Measurements from ENCODE around the gene MLEC. TPM values are rescaled to one million over a fixed set of nuclear protein-coding genes. Genes with fewer than 3 reads are reported as not detected.
"Not testable (repeated sequence)": the region's sequence is repeated elsewhere in the genome, so short reads cannot be mapped to it uniquely, and the experiment has no call there.

MLEC gene
- polyA plus RNA-seq, 4 donors, result 119 to 199 (median 153) TPM

DNA sequence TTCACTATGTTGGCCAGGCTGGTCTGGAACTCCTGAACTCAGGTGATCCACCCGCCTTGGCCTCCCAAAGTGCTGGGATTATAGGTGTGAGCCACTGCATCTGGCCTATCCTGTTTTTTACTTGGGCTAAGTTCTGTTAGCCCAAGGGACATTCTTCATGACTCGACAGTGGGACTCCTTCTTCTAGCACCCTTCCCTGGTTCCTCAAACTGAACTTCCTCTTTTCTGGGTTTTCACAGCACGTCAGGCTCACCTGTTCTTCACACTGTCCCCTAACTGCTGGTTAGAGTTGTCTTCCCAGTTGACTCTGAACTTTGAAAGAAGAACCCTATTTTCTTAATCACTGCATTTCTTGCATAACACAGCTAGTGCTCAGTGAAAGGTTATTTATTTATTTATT is 24.1 kb upstream of the MLEC start:
- DNase-seq (ENCODE audit: low read depth in 4 of 4, low spot score in 3 of 4), result no peak

DNA sequence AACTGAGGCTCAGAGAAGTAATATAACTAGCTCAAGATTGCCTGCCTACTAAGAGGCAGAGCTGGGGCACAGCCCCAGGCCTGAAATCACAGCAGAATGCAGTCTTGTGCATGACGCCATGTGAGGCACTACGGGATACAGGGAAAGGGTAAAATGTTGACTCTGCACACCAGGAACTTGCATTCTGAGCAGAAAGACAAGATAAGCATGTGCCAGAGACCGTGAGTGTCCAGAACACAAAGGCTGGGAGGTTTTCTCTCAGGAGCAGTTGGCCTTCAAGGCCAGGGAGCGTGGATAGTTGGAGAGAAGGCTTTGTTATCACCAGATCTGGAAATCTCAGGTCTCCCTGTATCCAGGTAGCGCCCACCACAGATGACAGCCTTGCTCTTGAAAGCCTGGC is 23.2 kb upstream of the MLEC start:
- no peak for DNase-seq (ENCODE audit: low read depth in 4 of 4, low spot score in 3 of 4)

DNA sequence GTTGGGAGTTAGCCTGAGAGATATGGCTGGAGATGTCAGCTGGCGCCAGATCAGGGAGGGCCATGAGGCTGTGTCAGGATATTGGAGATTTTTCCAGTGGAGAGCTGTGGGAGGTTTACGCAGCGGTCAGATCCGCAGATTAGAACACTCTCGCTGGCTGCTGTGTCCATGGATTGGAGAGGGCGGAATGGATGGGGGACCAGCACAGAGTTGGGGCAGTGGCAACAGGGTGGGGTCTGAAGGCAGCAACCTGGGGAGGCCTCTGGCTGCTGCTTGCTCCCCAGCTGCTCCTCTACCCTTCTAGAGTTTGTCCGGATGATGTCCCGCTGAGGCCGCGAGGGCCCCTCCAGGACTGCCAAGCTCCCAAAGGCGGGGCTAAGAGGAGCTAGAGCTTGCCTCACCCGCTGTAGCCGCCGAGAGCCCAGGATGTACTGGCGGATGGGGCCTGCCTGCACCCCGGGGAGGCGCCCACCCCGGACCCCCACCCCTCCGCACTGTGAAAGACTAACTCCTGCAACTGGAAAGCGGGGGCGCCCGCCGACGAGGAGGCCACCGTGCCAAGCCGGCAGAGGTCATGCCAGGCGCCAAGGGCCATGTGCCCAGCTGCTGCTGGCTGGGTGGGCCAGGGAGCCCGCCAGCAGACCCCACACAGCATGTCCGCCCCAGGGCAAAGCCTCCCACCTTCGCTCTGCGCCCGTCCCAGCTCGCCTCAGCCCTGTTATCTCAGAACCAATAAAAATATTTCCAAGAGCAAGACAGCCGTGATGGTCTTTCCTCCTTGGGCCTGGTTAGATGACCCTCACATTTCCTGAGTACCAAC is 20.2 kb upstream of the MLEC start:
- no peak for DNase-seq (ENCODE audit: low read depth in 4 of 4, low spot score in 3 of 4)

DNA sequence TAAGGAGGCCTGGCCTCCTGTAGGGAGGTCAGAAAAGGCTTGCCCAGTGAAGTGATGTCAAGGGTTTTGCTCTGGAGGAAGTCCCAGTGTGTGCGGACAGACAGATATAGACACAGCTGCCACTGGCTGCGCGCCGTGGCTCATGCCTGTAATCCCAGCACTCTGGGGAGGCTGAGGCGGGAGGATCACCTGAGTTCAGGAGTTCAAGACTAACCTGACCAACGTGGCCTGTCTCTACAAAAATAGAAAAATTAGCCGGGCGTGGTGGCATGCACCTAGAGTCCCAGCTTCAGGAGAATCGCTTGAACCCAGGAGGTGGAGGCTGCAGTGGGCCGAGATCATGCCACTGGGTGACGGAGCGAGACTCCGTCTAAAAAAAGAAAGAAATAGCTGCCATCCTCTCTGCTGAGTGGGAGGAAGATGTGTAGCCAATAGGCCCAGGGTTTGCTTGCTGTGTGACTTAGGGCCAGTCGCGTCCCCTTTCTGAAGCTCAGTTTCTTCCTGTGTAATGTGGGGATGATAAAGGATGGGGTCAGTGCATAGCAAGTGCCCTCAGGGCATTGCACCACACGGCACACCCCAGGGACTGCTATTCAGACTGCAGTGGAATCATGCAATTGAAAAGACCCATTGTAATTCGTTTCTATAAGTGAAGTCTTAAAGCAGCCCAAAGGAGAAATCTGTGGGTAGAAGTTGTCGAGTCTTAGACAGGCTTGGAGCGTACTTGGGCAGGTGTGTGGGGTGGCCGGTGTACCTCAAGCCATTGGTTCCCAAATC is 18.7 kb upstream of the MLEC start:
- no peak for DNase-seq (ENCODE audit: low read depth in 4 of 4, low spot score in 3 of 4)

DNA sequence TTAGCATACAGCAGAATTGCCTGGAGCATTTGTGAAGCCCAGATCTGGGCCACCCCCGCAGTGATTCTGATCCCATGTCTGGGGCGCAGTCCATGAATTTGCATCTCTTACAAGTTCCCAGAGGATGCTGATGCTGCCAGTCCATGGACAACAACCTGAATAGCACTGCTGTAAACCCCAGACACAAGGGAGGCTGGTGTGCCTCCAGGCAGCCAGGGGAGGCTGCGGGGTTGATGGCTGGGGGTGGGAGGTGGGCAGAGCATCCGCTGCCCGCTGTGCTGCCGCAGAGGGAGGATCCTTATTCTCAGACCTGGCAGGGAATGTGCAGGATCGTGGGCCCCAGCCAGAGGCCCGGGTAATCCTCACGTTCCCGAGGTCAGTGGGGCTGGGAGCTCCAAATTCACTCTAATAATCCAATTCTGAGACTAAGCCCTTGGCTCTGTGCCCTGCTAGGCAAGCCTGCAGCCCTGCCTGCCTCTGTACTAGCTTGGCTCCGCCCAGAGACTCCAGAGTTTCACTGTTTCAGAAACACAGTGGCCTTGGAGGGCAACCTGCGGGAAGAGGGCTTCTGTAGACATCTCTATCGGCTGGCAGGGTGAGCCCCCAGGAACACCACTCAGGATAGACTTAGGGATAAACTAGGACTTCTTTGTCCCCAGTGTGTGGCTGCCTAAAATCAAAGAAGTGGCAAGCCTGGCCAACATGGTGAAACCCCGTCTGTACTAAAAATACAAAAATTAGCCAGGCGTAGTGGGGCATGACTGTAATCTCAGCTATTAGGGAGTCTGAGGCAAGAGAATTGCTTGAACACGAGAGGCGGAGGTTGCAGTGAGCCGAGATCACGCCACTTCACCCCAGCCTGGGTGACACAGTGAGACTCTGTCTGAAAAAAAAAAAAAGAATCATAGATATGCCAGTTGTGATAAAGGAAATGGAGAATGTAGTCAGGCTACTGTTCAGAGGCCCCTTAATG is 17.8 kb upstream of the MLEC start:
- DNase-seq (ENCODE audit: low read depth in 4 of 4, low spot score in 3 of 4), result no peak

DNA sequence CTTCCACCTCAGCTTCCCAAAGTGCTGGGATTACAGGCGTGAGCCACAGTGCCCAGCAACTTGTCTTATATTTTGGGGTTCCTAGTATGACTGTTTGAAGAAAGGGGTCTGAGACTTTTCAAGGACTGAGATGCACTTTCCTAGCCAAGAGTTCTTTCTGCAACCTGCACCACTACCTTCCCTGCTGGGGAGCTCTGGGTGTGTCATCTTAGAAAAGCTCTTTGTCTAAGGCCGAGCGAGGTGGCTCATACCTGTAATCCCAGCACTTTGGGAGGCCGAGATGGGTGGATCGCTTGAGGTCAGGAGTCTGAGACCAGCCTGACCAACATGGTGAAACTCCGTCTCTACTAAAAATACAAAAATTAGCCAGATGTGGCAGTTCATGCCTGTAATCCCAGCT is 16.7 kb upstream of the MLEC start:
- not testable (repeated sequence) for DNase-seq (ENCODE audit: low read depth in 4 of 4, low spot score in 3 of 4)

DNA sequence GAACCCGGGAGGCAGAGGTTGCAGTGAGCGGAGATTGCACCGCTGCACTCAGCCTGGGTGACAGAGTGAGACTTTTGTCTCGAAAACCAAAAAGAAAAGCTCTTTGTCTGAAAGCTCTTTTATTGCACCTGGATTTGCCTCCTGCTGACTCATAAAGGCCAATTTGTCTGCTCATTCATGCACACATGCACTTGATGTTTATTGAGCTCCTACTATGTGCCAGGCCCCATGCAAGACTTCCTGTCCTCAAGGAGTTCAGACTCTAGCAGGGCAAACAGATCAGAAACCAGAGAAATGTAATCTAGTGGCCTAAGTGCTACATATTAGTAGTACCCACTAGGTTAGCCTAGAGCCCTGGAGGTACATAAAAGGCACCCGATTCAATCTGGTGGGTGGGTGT is 16.3 kb upstream of the MLEC start:
- DNase-seq (ENCODE audit: low read depth in 4 of 4, low spot score in 3 of 4), result no peak

DNA sequence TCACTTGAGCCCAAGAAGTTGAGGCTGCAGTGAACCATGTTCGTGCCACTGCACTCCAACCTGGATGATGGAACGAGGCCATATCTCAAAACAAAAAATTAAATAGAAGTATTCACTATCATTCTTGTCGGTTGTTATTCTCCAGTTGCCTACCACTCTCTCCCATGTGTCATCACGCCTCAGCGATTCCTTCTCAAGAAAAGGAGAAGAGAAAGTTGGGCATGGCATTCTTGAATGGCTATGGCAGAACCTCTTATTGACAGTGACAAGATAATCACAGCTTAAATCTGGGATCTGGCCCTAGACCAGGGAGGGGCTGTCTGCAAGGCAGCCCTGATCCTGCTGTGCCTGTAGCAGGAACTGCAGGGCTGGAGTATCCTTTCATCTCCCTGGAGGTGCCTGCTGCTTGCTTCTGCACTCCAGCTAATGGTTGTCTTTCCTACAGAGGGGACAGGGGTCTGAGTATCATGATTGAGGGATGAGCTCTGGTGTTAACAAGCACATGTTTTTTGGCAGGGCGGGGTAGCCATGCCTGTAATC is 12.8 kb upstream of the MLEC start:
- no peak for DNase-seq (ENCODE audit: low read depth in 4 of 4, low spot score in 3 of 4)

DNA sequence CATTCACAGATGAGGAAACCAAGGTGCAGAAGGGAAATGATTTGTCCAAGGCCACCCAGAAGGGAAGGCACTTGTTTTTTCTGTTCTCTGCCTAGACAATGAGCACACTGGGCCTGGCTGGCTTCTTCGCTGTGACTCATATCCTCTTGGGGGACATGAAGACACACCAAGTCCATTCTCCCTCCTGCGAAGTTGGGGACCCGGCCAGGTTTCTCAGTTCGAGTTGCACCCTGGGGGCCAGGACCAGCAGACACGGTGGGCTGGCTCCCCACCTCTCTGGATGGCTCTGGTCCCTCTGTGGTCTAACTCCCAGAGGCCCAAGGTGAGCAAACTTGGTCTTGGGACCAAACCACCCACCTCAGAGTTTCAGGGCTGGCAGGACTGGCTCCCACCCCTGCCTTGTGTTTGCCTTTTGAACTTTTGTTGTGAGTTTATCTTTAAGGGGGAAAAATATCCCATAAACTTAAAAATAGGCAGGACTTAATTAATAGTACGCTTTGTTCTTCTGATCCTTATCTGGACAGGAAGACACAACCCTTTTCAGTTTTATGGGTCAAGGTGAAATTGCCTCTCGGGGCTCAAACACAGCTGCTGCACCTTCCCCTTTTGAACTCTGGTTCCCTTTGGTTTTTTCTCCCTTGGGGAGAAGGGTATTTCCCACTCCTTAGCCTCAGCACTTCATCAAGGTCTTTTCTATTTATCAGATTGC is 9.0 kb upstream of the MLEC start:
- no peak for DNase-seq (ENCODE audit: low read depth in 4 of 4, low spot score in 3 of 4)

DNA sequence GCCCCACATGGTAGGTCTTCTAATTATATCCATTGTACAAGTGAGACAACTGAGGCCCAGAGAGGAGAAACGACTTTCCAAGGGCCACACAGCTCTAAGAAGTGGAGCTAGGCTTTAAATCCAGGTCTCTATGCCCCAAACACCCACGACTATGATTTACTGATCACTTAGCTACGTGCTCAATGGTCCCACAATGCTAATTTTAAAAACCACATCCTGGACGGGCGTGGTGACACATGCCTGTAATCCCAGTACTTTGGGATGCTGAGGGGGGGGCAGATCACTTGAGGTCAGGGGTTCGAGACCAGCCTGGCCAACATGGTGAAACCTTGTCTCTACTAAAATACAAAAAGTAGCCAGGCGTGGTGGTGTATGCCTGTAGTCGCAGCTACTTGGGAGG is 8.4 kb upstream of the MLEC start:
- no peak for DNase-seq (ENCODE audit: low read depth in 4 of 4, low spot score in 3 of 4)

DNA sequence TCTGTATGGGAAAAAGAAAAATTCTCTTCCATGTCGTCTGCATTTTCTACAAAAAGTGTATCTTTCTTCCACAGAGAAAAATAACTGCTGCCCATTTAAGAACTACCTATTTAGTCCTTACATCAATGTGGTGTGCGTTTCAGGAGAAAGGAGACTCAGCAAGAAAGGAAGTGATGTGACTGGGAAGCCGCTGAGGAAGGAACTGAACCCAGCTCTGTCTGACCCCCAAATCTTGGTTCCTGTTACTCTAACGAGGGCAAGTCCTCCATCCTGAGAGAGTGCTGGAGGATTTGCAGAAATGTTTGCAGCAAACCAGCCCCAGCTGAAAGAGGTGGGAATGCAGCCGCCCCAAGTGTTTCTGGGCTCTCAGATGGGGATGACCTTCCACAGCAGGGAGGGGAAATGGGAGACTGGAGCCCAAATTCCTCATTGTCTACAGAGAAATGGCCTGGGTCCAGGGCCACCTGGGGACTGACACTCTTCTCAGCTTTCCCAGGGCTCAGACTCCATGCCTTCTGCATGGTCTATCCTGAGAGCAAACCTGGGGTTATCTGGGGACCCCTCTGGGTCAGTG is 6.7 kb upstream of the MLEC start:
- no peak for DNase-seq (ENCODE audit: low read depth in 4 of 4, low spot score in 3 of 4)

DNA sequence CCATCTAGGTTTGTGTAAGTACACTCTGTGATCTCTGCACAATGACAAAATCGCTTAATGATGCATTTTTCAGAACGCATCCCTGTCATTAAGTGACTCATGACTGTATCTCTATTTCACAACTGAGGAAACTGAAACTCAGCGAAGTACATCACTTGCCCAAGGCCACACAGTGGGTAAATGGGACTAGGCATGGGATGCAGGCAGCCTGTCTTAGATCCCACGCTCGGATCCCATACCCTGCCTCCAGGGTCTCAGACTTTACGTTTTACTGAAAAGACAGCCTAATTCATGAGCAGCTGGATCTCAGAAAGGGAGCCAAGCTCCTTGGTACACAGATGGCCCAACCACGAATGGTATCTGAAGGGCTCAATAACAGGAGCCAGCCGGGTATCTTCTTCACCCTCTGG is 2.4 kb upstream of the MLEC start:
- DNase-seq (ENCODE audit: low read depth in 4 of 4, low spot score in 3 of 4), result no peak

DNA sequence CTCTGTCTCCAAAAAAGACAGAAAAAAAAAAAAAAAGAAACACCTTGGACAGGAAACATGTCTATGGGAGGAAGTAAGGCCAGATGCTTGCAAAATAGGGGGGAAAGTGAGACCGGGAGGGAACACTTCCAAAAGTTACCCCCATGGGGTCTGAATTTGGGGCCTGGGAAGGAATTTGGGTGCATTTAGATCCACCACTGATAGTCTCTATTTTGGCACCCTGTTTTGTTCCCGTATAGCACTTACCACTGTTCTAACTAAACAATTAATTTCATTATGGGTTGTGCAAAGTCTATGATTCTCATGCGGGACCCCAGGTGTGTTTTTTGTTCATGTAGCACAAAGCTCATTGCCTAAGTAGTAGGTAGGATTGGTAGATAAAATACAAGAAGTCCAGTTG is 1.4 kb upstream of the MLEC start:
- DNase-seq (ENCODE audit: low read depth in 4 of 4, low spot score in 3 of 4), result no peak

DNA sequence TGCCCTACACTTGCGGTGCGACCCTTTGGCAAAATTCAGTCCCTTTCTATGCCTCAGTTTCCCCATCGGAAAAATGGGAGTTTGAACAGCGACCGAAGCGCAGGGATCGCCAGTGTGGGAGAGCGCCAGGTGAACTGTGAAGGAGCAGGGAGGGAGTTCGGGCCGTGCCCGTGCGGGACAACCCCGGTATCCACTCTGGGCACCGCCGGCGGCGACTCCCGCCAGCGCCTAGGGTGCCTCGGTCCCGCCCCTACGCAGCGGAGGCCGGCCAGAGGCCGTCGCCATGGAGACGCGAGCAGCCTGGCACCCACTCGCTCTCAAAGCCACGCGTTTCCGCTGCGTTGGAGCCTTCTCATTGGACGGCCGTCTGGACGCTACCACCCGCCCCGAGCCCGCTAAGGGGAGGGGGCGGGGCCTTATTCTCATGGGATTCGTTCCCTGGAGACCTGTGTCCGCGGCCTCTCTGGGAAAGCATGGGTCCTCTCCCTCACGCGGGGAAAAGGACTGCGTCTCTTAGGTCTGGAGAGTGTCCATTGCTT is 729 bp upstream of the MLEC start:
- peak; percentile 92 to 96 (median 94) for DNase-seq (ENCODE audit: low read depth in 4 of 4, low spot score in 3 of 4)

DNA sequence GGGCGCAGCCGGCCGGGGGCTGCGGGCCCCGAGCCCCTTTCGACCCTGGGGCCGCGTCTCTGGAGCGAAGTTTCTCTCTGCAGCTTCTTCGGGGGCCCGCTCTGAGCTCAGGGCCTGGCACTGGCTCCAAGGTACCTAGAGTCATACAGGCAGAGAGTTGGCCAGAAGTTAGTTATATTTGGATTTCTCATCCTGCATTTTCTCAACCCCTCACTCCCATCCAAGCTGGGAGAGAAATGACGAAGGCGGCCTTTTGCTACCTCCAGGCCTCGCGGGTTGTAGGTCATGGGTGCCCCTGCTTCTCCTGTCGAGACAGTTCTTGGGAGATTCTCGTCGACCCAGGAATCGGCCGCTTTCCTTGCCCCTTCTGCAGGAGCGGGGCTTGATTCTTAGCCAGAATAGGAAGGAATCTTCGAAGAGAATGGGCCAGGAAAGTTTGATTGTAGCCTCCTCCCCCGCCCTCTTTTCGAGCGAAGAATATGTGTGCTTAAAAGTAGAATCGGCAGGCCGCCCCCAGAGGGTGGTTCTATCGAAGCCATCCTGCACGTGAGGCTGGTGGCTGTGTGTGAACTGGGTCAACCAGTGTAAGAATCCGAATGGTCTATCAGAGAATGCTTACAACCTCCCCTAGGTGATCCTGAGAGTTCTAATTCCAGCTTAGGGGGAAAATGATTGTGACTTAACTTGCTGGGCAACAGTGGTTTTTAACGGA is 785 bp downstream of the MLEC start:
- DNase-seq (ENCODE audit: low read depth in 4 of 4, low spot score in 3 of 4), result no peak

DNA sequence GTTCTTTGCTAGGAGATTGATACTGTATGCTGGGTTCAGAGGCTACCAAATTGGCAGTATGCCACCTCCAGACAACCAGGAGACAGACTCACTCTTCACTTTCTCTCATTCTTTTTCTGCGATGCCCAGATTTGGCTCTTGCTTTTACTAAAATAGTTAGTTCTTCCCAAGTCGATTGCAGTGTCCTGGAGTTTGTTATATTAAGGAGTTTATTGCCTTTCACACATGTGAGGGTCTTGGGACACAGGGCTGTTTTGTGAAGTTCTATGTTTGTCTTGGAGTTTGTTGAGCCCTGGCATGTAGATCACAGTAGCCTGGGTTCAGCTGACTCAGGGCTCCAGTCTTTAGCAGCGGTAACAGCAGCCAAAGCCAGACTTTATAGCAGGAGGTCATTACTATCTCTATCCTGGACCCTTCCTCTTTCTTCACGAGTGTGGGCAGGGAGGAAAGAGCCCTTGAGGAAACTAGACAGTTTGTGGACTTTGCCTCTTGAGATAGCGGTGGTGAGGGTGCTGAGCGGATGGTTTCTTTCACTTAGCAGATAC is 1.6 kb downstream of the MLEC start:
- DNase-seq (ENCODE audit: low read depth in 4 of 4, low spot score in 3 of 4), result no peak

DNA sequence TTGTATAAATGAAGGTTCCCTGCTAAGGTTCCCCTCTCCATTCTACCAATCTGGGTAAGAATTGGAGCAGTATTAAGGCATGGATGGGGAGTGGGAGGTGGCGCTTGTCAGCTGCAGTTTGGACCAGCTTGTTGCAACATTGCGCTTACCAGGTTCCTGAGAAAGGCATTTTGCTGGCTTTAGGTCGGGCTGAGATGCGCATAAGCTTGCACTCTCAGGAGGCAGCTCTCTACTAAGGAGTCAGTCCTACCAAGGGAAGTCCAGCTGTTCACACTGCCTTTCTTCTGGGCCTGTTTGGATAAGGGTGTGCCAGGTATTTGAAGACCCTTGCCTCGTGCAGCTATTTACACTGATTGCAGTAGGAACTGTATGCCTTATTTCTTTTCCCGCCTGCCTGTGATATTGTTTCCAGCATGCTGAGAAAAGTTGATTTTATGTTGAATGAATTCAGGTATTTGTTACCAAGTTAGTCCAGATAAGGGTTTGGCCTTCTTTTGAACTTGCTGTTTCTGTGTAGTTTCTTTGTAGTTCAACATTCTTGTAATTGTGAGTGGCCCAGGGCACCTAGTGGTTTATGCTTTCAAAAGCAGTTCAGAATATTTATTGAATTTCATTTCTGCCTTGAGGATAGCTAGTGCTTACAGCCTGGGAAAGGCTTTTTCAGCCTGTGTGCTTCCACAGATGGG is 2.6 kb downstream of the MLEC start:
- no peak for DNase-seq (ENCODE audit: low read depth in 4 of 4, low spot score in 3 of 4)

DNA sequence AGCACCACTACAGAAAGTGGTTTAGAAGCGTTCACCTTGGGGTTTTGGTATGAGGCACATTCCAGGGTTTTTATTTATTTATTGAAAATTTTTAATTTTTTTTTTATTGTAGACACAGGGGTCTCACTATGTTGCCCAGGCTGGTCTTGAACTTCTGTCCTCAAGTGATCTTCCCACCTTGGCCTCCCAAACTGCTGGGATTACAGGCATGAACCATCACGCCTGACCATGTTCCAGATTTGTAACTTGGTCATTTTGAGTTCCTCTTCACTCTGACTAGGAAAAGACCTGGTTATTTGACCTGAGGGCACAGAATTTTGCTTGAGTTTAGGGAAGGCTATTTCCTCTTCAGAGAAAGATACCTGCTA is 3.1 kb downstream of the MLEC start:
- DNase-seq (ENCODE audit: low read depth in 4 of 4, low spot score in 3 of 4), result no peak
